SKM-1 (cell line): ENCODE measurements around the gene LFNG.

Experiments
- DNase-seq: peaks from one replicate; lab custom pipeline; 2025; ENCODE audit not compliant: unreplicated experiment; lab: John Stamatoyannopoulos, UW

Gene LFNG

DNA sequence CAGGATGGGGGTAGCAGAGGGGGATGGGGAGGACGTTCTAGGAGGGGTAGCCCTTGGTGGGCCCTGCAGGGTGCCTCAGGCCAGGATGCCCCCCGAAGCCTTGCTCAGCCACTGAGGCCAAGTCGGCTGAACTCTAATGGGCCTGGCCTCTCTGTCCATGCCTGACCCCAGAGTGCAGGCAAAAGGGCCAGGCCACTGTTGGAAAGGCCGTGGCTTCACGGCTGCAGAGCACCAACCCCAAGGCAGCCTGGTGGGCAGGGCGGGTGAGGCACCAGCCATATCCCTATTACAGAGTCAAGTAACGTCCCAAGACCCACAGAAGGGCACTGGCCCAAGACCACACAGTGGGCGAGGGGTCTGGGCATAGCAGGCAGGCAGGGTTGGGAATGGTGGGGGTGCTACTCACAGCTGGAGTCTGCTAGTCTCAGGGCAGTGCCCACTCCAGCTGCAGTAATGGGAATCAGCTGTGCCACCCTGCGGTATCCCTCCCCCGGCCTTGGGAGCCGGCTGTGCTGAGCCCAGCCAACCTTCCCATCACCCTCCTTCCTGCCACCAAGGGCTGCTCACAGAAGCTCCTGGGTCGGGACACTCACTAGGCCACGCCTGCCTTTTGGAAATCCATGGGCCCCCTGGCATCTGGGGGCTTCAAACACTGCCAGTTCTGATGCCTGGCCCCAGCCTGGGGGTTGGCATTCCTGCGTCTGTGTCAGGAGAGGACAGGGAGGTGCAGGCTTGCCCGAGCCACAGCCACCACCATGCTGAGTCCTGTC is 4.0 kb upstream of the LFNG start:
- no peak for DNase-seq

DNA sequence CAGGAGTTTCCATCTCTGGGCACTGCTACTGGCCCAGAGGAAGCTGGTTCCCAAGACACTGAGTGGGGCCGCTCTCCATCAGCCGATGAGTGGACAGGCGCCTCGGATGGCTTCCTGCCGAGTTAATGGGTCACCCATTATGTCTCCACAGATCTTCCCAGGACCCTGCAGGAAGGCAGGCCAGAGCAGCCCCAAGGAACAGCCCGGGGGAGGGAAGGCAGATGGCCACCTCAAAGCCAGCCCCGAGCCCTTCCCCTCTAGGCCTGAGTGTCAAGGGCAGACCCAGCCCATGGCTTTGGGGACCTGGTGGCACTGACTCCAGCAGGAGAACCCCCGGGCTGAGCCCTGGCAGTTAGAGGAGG is 3.4 kb upstream of the LFNG start:
- no peak for DNase-seq

- DNase-seq, result no peak
Observed at GRCh38 chr7:2517026-2517425, 2.5 kb upstream of the LFNG start.

DNA sequence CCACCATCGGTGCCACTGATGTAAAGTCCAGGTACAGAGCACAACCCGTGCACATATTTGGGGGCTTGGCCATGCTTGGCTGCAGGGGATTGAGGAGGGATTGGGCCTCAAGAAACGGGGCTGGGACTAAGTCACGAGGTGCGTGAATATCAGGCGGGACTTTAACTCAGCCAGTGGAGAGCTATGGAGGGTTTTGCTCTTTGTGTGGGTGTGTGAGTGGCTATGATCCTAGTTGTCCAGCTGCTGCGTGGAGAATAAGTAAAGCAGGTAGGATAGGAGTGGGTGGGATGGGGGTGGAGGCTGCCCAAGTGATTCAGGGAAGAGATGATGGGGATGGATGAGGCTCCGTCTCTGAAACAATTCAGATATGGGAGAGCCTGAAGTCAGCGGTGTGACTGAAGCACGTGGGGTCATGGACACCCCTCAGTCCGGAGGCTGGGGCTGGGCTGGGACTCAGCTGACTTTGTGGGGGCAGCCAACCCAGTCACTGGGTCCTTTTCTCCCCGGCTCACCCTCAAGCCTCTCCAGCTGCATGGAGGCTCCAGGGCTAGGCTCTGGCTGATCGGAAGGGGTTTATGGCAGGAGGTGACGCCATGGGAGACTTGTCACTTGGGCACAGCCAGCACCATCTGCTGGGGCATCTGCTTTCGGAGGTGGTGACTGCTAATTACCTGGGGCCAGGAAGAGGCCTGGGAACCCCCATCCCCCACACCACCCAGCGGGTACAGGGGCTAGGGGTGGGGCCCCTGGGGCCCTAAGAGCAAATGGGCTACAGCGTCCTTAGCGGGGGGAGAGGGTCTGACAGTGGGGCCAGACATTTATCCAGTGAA is 1.7 kb upstream of the LFNG start:
- no peak for DNase-seq

DNA sequence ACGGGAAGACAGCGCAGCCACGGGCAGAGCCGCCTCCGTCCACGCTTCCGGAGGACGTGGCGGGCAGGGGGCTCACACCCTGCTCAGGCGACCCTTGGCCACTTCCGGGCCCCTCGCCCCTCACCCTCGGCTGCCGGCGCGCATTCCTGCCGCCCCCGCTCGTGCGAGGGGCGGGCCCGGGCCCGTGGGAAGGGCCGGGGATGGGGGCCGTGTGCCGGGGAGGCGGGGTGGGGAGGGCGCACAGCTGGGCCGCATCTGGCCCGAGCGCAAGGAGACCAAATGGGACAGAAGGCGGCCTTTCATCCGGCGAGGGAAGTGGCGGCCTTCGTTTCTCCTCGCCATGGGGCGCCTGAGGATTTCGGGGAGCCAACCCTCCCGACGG is 846 bp upstream of the LFNG start:
- no peak for DNase-seq

DNA sequence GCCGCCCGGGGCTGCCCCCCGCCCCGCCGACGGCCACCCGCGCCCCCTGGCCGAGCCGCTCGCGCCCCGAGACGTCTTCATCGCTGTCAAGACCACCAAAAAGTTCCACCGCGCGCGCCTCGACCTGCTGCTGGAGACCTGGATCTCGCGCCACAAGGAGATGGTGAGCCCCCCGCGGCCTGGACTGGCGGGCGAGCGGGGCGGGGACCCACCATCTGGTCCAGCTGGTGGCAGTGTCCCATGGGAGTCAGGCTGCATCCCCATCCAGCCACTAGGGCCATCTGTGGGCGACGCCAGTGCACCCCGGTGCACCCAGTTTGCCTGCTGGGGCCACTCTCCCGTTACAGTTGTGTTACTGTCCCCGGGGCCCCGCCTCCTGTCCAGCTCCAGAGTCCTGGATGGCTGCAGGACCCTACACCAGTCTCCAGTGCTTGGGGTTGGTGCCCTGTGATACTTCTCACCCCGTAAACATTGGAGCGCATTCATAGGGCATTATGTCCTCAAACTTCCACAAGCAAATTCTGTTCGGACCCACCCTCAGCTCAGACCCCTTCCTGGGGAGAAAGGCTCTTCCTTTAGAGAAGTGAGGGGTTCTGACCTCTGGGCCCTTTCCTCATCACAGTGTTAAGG is 672 bp downstream of the LFNG start:
- DNase-seq, result no peak

DNA sequence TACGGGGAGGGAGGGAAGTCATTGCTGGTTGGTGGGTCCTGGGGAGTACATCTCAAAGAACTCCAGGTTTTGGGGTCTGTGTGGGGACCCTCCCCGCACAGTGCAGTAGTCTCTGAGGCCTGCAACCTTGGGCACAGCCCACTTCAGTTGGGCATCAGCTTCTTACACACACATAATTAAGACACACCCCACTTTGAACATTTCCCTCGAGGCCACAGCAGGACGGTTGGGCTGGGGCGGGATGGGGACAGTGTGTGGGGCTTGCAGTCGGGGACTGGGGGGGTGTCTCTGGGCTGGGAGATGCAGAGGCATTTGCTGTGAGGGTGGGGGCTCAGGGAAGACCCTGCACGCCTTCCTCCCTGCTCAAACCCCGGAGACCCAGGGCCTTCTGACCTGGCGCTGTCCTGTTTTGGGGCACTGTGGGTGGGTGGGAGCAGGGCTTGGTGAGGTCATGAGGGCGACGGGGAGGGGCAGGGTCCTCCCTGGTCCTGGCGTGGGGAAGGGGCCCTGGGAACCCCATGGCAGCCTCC is 1.3 kb downstream of the LFNG start:
- DNase-seq, result no peak

GRCh38 chr7:2521341-2521745 is 1.8 kb downstream of the LFNG start:
- DNase-seq, result no peak

DNA sequence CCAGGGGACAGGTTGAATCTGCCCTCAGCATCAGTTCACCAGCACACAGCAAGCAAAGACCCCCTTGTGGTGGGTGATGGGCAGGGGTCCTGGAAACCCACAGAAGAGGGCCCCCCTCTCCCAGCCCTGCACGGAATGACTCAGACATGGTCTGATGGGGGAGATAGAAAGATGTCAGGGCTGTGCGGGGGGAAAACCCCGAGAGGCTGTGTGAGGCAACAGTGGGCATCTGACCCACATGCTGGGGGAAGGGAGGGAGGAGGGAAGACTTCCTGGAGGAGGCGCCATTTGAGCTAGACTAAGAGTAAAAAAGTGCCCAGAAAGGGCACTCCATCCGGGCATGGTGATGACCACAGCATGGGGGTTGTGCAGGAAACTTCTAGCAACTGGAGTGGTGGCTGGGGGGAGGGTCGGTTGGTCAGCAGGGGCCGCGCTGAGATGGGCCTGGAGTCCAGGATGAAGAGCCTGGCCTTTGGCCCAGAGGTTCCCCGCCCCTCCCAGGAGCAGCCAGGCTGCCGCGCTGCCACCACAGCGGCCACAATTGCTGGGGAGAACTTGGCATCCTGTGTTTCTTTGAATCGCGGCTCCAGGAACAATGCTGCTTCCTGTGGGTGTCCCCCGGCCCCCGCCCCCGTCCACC is 2.5 kb downstream of the LFNG start:
- DNase-seq, result no peak

- DNase-seq, result no peak
Observed at GRCh38 chr7:2522780-2523433, 3.3 kb downstream of the LFNG start.

GRCh38 chr7:2523461-2523936 is 3.9 kb downstream of the LFNG start:
- DNase-seq, result no peak

DNA sequence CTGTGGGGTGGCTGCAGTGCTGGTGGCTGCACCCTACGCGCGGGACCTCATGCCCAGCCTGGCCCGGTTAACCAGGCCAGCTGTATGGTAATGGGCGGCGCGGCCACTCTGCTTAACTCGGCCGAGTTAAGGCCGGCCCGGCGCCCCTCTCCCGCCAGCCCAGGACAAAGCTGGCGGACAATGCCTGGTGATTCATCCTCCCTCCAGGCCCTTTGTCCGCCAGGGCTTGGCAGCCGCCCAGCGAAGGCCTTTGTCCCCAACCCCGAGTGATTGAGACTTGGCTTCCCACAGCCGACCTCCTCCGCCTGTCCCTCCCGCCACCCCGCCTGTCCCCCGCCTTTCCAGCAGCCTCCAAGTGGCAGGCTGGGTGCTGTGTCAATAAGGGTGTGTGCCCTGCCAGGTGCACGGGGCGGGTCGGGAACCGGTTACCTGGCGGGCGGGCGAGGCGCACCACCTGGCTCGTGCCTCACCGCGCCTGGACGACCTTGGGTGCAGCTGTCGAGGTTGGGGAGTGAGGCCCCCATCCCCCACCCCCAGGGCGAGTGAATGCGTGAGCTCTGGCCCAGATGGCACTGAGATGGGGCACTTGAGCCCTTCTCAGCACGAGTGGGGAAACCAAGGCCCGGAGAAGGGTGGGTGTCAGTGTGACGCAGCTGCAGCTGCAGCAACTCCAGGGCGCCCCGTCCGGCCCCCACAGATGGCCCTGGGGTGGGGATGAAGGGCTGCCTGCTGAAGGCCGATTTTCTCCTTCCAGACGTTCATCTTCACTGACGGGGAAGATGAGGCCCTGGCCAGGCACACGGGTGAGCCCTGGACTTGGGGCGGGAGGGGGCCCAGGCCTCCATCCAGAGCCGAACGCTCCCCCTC is 4.6 kb downstream of the LFNG start:
- no peak for DNase-seq

DNA sequence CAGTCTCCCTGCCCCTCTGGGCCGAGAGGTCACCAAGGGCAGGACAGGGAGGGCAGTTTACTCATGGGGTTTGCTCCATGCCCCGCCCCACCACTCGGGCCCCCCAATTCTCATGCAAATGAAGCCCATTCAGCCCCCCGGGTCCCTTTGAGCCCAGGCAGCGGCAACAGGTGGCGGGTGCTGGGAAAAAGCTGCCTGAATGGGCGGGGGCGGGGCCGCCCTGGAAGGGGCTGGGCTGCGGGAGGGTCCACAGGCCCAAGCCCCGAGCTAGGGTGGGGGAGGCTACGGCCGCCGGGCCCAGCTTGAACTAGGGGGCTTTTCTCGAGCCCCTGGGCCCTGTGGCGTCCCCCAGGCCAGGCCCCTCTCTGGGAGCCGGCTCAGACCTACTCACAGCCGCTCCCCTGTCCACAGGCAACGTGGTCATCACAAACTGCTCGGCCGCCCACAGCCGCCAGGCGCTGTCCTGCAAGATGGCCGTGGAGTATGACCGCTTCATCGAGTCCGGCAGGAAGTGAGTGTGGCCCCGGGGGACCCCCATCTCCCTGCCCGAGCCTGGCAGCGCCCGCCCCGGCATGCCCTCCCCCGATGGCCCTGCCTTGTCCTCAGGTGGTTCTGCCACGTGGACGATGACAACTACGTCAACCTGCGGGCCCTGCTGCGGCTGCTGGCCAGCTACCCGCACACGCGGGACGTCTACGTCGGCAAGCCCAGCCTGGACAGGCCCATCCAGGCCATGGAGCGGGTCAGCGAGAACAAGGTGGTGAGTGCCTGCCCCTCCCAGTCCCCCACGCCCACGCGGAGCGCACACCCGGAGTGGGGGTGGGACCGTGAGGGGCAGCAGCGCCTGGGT is 5.5 kb downstream of the LFNG start:
- no peak for DNase-seq

DNA sequence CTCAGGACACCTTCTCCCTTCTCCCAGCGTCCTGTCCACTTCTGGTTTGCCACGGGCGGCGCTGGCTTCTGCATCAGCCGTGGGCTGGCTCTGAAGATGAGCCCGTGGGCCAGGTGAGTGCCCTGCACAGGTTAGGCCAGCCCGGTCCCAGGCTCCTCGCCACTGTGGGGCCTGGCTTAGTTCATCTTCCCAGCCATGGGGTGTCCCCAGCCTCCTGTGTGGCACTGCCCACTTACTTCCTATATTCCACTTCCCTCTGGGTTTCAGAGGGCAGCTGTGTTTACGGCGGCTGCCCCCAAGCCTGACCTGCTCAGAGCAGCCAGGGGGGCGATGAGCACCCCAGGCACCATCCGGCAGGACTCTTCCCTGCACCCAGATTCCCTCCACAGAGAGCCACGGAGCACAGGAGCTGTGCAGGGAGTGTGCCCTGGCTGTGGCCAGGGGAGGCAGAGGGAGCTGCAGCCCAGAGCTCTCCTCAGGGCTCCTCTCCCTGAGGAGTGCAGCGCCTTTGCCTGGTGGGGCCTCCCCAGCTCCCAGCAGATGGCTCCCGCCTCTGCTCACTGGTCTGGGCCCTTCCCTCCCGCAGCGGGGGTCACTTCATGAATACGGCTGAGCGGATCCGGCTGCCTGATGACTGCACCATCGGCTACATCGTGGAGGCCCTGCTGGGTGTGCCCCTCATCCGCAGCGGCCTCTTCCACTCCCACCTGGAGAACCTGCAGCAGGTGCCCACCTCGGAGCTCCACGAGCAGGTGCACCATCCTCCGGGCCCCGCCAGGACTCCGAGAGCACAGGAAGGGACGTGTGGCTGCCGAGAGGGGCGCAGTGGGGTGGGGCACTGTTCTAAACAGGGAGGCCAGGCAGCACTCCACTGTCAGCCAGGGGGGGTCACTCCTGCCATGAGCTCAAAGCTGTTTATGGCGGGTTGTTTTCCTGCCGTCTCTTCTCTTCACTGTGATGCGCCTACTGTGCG is 6.4 kb downstream of the LFNG start:
- no peak for DNase-seq

- DNase-seq, result no peak
Observed at GRCh38 chr7:2526659-2527504, 7.3 kb downstream of the LFNG start.

GRCh38 chr7:2527505-2528467 is 8.2 kb downstream of the LFNG start:
- DNase-seq, result no peak
